Measurements from ENCODE around the gene FBXO34. TPM values are rescaled to one million over a fixed set of nuclear protein-coding genes. Genes with fewer than 3 reads are reported as not detected.

FBXO34 gene
- total RNA-seq, 1 donor from 2014 or later: 20.4 TPM

DNA sequence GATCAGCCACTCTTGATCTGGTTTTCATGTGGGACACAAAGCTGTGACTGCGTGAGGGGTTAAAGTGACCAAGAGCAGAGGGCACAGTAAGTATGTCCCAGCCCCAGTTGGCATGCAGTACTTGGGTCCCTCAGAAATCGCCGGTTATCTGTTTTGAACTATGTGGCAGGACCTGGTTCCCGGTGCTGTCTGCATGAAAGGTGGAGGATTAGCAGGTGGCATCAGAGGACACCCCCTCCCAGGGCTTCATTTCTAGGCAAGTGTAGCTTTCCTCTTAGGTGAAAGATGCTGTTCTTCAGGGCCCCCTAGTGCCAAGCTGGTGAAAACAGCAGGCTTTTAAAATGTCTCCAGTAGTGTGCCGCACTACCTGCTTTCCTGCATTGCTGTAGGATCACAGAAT, 83.3 kb downstream of the FBXO34 start:
- intact Hi-C loops (cut with micrococcal nuclease): loop anchor here (1.0 kb wide), 4 partner anchors 83 to 265 kb away; partner anchors contain the start of gene FBXO34

DNA sequence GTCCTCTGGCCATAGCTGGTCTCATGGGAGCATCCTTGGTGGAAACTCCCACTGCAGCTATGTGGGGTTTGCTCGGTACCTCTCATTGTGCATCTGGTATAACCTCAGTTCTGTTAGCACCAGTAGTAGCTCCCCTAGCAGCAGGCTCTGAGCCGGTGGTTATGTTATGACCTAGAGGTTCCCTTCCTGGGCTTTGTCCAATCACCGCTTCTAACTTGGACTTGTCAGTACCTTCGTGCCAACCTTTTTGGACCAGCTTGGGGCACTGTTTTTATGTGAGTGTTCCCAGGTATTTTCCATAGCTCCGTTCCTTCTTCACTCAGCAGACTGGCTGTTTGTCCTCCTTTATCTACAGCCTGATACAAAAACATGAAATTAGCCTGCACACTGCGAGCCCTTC, 84.7 kb downstream of the FBXO34 start:
- H3K9me3 Mint-ChIP-seq: no peaks in the 10 kb centered on the region
- H3K4me1 Mint-ChIP-seq: peaks cover 2% of the 10 kb centered on the region
- no peak overlapping the region for H3K4me3 Mint-ChIP-seq
- POLR2A ChIA-PET: no interaction called here
- CTCF ChIA-PET: interaction anchor here (1.3 to 3.7 kb wide), 4 partner anchors 85 to 110 kb away, joined by 3 to 50 read pairs (median 4); partner anchors contain the start of gene FBXO34
- no peak overlapping the region for H3K27ac Mint-ChIP-seq
- H3K36me3 Mint-ChIP-seq (ENCODE audit: low read depth): peaks cover 16% of the 10 kb centered on the region
- DNase-seq (no peak), ATAC-seq (ENCODE audit: low read depth) (no peak)
- H3K27me3 Mint-ChIP-seq: no peaks in the 10 kb centered on the region
- intact Hi-C loops (cut with micrococcal nuclease): no loop called here
- TF ChIP-seq, protein P1, sequence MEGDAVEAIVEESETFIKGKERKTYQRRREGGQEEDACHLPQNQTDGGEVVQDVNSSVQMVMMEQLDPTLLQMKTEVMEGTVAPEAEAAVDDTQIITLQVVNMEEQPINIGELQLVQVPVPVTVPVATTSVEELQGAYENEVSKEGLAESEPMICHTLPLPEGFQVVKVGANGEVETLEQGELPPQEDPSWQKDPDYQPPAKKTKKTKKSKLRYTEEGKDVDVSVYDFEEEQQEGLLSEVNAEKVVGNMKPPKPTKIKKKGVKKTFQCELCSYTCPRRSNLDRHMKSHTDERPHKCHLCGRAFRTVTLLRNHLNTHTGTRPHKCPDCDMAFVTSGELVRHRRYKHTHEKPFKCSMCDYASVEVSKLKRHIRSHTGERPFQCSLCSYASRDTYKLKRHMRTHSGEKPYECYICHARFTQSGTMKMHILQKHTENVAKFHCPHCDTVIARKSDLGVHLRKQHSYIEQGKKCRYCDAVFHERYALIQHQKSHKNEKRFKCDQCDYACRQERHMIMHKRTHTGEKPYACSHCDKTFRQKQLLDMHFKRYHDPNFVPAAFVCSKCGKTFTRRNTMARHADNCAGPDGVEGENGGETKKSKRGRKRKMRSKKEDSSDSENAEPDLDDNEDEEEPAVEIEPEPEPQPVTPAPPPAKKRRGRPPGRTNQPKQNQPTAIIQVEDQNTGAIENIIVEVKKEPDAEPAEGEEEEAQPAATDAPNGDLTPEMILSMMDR (IDR thresholded peaks at IDR 0.05): no peak

More for the DNA sequence above, 83.3 kb downstream of the FBXO34 start:
- no peaks in the 10 kb centered on the region for H3K27me3 Mint-ChIP-seq
- ChIA-PET POLR2A (interaction anchor here (1.0 to 1.2 kb wide), 2 partner anchors 82 to 283 kb away, joined by 3 to 6 read pairs; no protein-coding TSS in a partner anchor), CTCF (interaction anchor here (0.6 to 3.7 kb wide), 24 partner anchors 11 to 303 kb away, joined by 3 to 50 read pairs (median 5); partner anchors contain the start of genes FBXO34 and MAPK1IP1L)
- H3K9me3 Mint-ChIP-seq: no peaks in the 10 kb centered on the region
- TF ChIP-seq, protein P1 (IDR thresholded peaks at IDR 0.05): no peak
- peaks cover 10% of the 10 kb centered on the region for H3K4me1 Mint-ChIP-seq
- ATAC-seq (ENCODE audit: low read depth) (peak; percentile 84), DNase-seq (no peak)
- H3K27ac Mint-ChIP-seq: no peak overlapping the region
- no peak overlapping the region for H3K4me3 Mint-ChIP-seq
- H3K36me3 Mint-ChIP-seq (ENCODE audit: low read depth): peaks cover 23% of the 10 kb centered on the region

DNA sequence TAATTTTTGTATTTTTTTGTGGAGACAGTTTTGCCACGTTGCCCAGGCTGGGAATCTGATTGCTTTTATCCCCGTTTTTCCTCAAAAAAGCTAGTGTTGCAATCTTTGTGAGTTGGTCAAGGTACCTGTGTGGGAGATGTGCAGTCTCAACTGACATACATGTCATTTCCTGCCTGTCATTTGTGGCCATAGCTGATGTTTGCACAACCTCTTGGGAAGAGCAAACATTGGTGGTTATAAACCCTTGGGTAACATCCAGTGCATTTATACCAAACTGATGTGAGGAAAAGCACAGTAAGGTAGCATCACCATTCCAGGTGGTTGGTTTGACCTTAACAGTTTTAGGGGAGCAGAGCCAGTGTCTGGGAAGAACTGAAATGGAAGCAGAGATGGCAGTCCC, 85.7 kb downstream of the FBXO34 start:
- Mint-ChIP-seq H3K4me3 (no peak overlapping the region), H3K36me3 (ENCODE audit: low read depth) (peaks cover 6% of the 10 kb centered on the region), H3K4me1 (peaks cover 2% of the 10 kb centered on the region), H3K9me3 (no peaks in the 10 kb centered on the region), H3K27me3 (no peaks in the 10 kb centered on the region), H3K27ac (no peak overlapping the region)
- ChIA-PET POLR2A (interaction anchor here (0.6 kb wide), 1 partner anchor 142 kb away, joined by 3 read pairs; no protein-coding TSS in a partner anchor), CTCF (interaction anchor here (1.3 to 3.7 kb wide), 2 partner anchors 86 to 111 kb away, joined by 3 to 50 read pairs; partner anchors contain the start of gene FBXO34)
- intact Hi-C loops (cut with micrococcal nuclease): no loop called here
- ATAC-seq (ENCODE audit: low read depth): no peak
- no peak for DNase-seq
- TF ChIP-seq, protein P1 (IDR thresholded peaks at IDR 0.05): no peak

DNA sequence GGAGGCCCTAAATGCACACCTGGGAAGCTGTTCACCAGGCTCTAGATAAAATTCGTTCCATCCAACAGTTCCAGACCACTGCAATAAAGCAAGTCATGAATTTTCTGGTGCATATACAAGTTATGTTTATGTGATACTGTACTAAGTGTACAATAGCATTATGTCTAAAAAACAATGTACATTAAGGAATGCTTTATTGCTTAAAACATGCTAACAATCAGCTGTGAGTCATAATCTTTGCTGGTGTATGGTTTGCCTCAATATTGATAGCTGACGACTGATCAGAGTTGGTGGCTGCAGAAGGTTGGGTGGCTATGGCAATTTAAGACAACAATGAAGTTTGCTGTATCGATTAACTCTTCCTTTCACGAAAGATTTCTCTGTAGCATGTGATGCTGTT, 88.1 kb downstream of the FBXO34 start:
- ATAC-seq (ENCODE audit: low read depth) (no peak), DNase-seq (no peak)
- TF ChIP-seq, protein P1 (IDR thresholded peaks at IDR 0.05): no peak
- intact Hi-C loops (cut with micrococcal nuclease): no loop called here
- POLR2A ChIA-PET: no interaction called here
- CTCF ChIA-PET: no interaction called here
- Mint-ChIP-seq H3K27ac (no peak overlapping the region), H3K4me1 (peaks cover 2% of the 10 kb centered on the region), H3K36me3 (ENCODE audit: low read depth) (peaks cover 3% of the 10 kb centered on the region), H3K27me3 (no peaks in the 10 kb centered on the region), H3K9me3 (no peaks in the 10 kb centered on the region), H3K4me3 (no peak overlapping the region)

DNA sequence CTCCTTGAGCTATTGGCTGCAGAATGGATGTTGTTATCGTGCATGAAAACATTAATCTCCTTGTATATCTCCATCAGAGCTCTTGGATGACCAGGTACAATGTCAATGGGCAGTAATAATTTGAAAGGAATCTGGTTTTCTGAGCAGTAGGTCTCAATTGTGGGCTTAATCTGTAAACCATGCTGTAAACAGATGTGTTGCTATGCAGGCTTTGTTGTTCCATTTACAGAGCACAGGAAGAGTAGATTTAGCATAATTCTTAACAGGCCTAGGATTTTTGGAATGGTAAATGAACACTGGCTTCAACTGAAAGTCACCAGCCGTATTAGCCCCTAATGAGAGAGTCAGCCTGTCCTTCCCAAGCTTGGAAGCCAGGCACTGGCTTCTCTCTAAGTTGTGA, 90.0 kb downstream of the FBXO34 start:
- ATAC-seq (ENCODE audit: low read depth) (no peak), DNase-seq (no peak)
- CTCF ChIA-PET: no interaction called here
- Mint-ChIP-seq H3K4me3 (no peak overlapping the region), H3K4me1 (no peaks in the 10 kb centered on the region), H3K27me3 (no peaks in the 10 kb centered on the region), H3K9me3 (peaks cover 3% of the 10 kb centered on the region), H3K27ac (no peak overlapping the region), H3K36me3 (ENCODE audit: low read depth) (peaks cover 14% of the 10 kb centered on the region)
- TF ChIP-seq, protein P1 (IDR thresholded peaks at IDR 0.05): no peak
- POLR2A ChIA-PET: no interaction called here
- intact Hi-C loops (cut with micrococcal nuclease): loop anchor here (10.0 kb wide), 1 partner anchor 1114 kb away; no protein-coding TSS in a partner anchor
